ENCODE results near the gene WRAP53. TPM values are rescaled to one million over a fixed set of nuclear protein-coding genes. Genes with fewer than 3 reads are reported as not detected.
A peak's percentile ranks its signal among the peaks of the same experiment; 100 is the strongest.

The WRAP53 gene
- polyA plus RNA-seq, 10 donors, result 6.2 to 9.5 (median 7.6) TPM

GRCh38 chr17:7739746-7740145 is 51.5 kb downstream of the WRAP53 start:
- no peak for DNase-seq

DNA sequence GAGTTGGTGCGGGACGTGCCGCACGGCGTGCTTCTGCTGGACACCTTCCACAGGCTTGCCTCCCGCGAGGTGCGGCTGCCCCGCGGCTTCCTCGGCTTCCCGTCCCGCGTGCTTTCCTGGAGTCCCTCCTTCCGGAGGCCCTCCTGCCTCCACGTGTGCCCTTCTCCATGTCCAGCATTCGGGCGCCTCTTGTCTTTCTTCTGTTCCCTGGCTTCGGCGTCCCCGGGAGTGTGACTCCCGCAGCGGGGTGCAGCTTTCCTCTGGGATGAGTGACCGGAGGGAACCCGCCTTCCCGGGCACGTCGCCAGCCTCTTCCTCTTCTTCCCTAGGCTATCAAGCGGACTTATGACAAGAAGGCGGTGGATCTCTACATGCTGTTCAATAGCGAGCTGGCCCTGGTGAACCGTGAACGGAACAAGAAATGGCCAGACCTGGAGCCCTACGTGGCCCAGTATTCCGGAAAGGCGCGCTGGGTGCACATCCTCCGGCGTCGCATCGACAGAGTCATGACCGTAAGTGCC is 52.3 kb downstream of the WRAP53 start:
- DNase-seq, result no peak

GRCh38 chr17:7742729-7743128 is 54.5 kb downstream of the WRAP53 start:
- DNase-seq, result no peak

GRCh38 chr17:7744416-7744815 is 56.1 kb downstream of the WRAP53 start:
- no peak for DNase-seq

DNA sequence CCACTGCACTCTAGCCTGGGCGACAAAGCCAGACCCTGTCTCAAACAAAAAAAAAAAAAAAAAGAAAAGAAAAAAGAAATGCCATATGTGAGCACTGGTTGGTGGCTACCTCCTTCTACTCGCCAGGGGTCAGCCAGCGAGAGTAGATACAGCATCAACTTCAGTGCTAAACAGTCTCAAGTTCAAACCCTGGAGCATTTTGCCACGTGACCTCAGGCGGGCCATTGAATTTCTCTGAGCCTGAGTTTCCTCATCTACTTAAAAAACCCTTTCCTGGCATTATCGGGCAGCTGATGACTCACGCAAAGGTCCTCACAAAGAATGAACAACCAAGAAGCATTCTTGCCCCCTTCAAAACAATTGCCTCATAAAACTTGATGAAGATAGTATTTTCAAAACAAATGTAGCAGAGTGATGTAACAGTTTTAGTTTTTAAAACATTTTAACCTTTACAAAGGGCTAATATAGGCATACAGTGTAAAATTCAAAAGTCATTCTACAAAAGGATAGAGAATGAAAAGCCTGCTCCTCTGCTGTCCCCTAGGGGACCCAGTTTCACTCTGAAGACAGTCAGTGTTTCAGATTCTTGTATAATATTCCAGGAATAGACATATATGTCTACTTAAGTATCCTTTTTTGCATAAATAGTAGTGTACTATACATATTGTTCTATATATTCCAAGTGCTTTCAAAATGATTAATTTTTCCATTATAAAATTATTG is 57.6 kb downstream of the WRAP53 start:
- peak in 1 of 3 donors; percentile 24 for DNase-seq

DNA sequence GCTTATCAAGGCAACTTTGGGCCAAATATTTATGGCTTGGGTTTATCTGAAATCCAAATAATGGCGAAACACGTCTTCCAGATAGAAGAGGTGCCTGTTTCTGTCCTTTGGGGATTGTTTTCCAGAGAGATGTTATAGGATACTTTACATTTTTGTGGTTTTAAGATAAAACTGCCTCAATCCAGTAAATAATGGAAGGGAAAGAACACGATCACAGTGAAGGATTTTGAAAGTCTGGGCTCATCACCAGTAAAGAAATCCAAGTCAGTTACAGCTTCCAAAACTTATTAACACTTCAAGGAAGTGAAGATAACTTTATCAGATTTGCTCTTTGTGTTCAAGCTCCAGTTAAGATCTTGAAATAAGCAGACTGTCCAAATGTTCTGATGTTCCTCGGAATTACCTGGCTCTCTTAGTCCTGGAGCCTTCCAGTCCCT is 59.4 kb downstream of the WRAP53 start:
- peak; percentile 5 to 34 (median 33) for DNase-seq

DNA sequence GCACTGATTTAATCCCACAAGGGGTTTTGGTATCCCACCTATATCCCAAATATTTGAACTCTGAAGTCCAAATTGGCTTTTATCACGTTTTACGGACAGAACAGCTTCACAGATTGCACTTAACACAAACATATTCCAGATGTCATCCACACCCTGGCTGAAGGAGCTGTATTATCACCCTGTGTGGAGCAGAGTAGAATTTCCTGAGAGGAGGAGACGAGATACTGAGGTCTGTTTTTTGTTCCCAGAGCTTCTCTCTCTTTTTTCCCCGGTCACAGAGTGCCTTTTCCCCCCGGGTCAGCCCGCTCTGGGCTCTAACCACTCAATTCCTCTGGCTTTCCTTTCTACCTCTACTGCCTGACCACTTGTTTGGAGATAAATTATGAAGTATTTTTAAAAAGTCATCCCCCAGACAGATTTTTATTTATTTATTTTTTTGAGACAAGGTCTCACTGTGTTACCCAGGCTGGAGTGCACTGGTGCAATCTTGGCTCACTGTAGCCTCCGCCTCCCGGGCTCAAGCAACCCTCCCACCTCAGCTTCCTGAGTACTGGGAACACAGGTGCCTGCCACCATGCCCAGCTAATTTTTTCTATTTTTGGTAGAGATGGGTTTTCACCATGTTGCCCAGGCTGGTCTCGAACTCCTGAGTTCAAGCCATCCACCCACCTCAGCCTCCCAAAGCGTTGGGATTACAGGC is 59.9 kb downstream of the WRAP53 start:
- DNase-seq, result peak in 2 of 3 donors; percentile 19 to 34

GRCh38 chr17:7750321-7750821 is 62.1 kb downstream of the WRAP53 start:
- peak in 1 of 3 donors; percentile 83 for DNase-seq

Other genes starting within 250 kb of the WRAP53 start
- gene FGF11, start 249.0 kb upstream of the WRAP53 start, polyA plus RNA-seq (ENCODE audit: insufficient read length in 10 of 10), result 1 to 10 TPM; 1.3 to 5.1 (median 3.1) TPM
- gene CHRNB1, start 243.4 kb upstream of the WRAP53 start, polyA plus RNA-seq (ENCODE audit: insufficient read length in 10 of 10), result 10 to 100 TPM; 51.8 to 85.8 (median 71.8) TPM
- gene ZBTB4, start 208.8 kb upstream of the WRAP53 start, polyA plus RNA-seq (ENCODE audit: insufficient read length in 10 of 10), result 10 to 100 TPM; 22.1 to 27.1 (median 24.9) TPM
- gene SLC35G6, start 207.0 kb upstream of the WRAP53 start, polyA plus RNA-seq (ENCODE audit: insufficient read length in 10 of 10), result under 1 TPM in 8 of 10 donors, not detected in 2; 0.16 to 0.59 (median 0.20) TPM
- 10 to 100 TPM; 50.2 to 72.7 (median 58.4) TPM for gene POLR2A, start 204.1 kb upstream of the WRAP53 start, polyA plus RNA-seq (ENCODE audit: insufficient read length in 10 of 10)
- 10 to 100 TPM; 22.2 to 38.2 (median 29.8) TPM for gene TNFSF12, start 139.4 kb upstream of the WRAP53 start, polyA plus RNA-seq (ENCODE audit: insufficient read length in 10 of 10)
- 1 to 10 TPM; 2.4 to 6.3 (median 4.0) TPM for gene TNFSF13, start 129.7 kb upstream of the WRAP53 start, polyA plus RNA-seq (ENCODE audit: insufficient read length in 10 of 10)
- 10 to 100 TPM; 34.8 to 44.0 (median 39.9) TPM for gene SENP3, start 126.6 kb upstream of the WRAP53 start, polyA plus RNA-seq (ENCODE audit: insufficient read length in 10 of 10)
- gene CD68, start 108.8 kb upstream of the WRAP53 start, polyA plus RNA-seq (ENCODE audit: insufficient read length in 10 of 10), result 10 to 100 TPM; 23.6 to 41.0 (median 27.5) TPM
- gene MPDU1, start 104.6 kb upstream of the WRAP53 start, polyA plus RNA-seq (ENCODE audit: insufficient read length in 10 of 10), result 10 to 100 TPM; 41.0 to 62.0 (median 48.0) TPM
- gene SOX15, start 98.4 kb upstream of the WRAP53 start, polyA plus RNA-seq (ENCODE audit: insufficient read length in 10 of 10), result 1 to 10 TPM; 1.1 to 4.3 (median 2.0) TPM
- gene FXR2, start 73.6 kb upstream of the WRAP53 start, polyA plus RNA-seq (ENCODE audit: insufficient read length in 10 of 10), result 10 to 100 TPM; 32.0 to 41.2 (median 39.2) TPM
- gene SAT2, start 60.7 kb upstream of the WRAP53 start, polyA plus RNA-seq (ENCODE audit: insufficient read length in 10 of 10), result 10 to 100 TPM; 62.1 to 80.1 (median 77.9) TPM
- 1 to 10 TPM in 4 of 10 donors, under 1 TPM in 6; 0.21 to 1.5 (median 0.91) TPM for gene SHBG, start 58.3 kb upstream of the WRAP53 start, polyA plus RNA-seq (ENCODE audit: insufficient read length in 10 of 10)
- 10 to 100 TPM; 12.9 to 38.1 (median 27.0) TPM for gene ATP1B2, start 37.6 kb upstream of the WRAP53 start, polyA plus RNA-seq (ENCODE audit: insufficient read length in 10 of 10)
- 10 to 100 TPM; 32.7 to 50.7 (median 37.4) TPM for gene TP53, start 987 bp upstream of the WRAP53 start, polyA plus RNA-seq (ENCODE audit: insufficient read length in 10 of 10)
- gene EFNB3, start 16.7 kb downstream of the WRAP53 start, polyA plus RNA-seq (ENCODE audit: insufficient read length in 10 of 10), result 10 to 100 TPM in 1 of 10 donors, 1 to 10 TPM in 9; 3.9 to 10.8 (median 5.1) TPM
- 1 to 10 TPM; 2.1 to 7.3 (median 4.6) TPM for gene DNAH2, start 29.3 kb downstream of the WRAP53 start, polyA plus RNA-seq (ENCODE audit: insufficient read length in 10 of 10)
- 10 to 100 TPM; 11.6 to 15.5 (median 13.4) TPM for gene KDM6B, start 145.7 kb downstream of the WRAP53 start, polyA plus RNA-seq (ENCODE audit: insufficient read length in 10 of 10)
- gene TMEM88, start 166.6 kb downstream of the WRAP53 start, polyA plus RNA-seq (ENCODE audit: insufficient read length in 10 of 10), result 10 to 100 TPM; 17.2 to 28.8 (median 20.3) TPM
- 10 to 100 TPM; 33.1 to 64.6 (median 47.3) TPM for gene NAA38, start 169.1 kb downstream of the WRAP53 start, polyA plus RNA-seq (ENCODE audit: insufficient read length in 10 of 10)
- gene CYB5D1, start 169.5 kb downstream of the WRAP53 start, polyA plus RNA-seq (ENCODE audit: insufficient read length in 10 of 10), result 1 to 10 TPM; 5.4 to 9.5 (median 8.3) TPM
- 100 to 1,000 TPM in 1 of 10 donors, 10 to 100 TPM in 9; 57.4 to 113 (median 80.2) TPM for gene CHD3, start 200.3 kb downstream of the WRAP53 start, polyA plus RNA-seq (ENCODE audit: insufficient read length in 10 of 10)
- 1 to 10 TPM; 2.0 to 5.5 (median 3.3) TPM for gene RNF227, start 227.8 kb downstream of the WRAP53 start, polyA plus RNA-seq (ENCODE audit: insufficient read length in 10 of 10)
- gene KCNAB3, start 241.4 kb downstream of the WRAP53 start, polyA plus RNA-seq (ENCODE audit: insufficient read length in 10 of 10), result 1 to 10 TPM; 3.8 to 7.4 (median 4.9) TPM
- 100 to 1,000 TPM in 1 of 10 donors, 10 to 100 TPM in 9; 71.2 to 102 (median 82.0) TPM for gene TRAPPC1, start 243.5 kb downstream of the WRAP53 start, polyA plus RNA-seq (ENCODE audit: insufficient read length in 10 of 10)
- gene CNTROB, start 243.7 kb downstream of the WRAP53 start, polyA plus RNA-seq (ENCODE audit: insufficient read length in 10 of 10), result 10 to 100 TPM; 22.9 to 53.1 (median 31.4) TPM

All from muscle of back (tissue), 11 donors.